ENCODE data around the gene SLC19A3.
"Not testable (repeated sequence)": the region's sequence is repeated elsewhere in the genome, so short reads cannot be mapped to it uniquely, and the experiment has no call there.

SLC19A3 gene

GRCh38 chr2:227717687-227718567 lies at the start of gene SLC19A3:
TSS of gene SLC19A3 (minus strand) at chr2:227718028. CDS start at chr2:227702318, 15,710 bp downstream.
- DNase-seq = no peak

GRCh38 chr2:227766373-227766883 lies 48.6 kb upstream of the SLC19A3 start:
- DNase-seq = peak; percentile 83

GRCh38 chr2:227765788-227766372 lies 48.1 kb upstream of the SLC19A3 start:
- no peak for DNase-seq

- no peak for DNase-seq
Observed at GRCh38 chr2:227761740-227762476, 44.1 kb upstream of the SLC19A3 start.

- no peak for DNase-seq
Observed at GRCh38 chr2:227759411-227760118, 41.7 kb upstream of the SLC19A3 start.

GRCh38 chr2:227756261-227756660 lies 38.4 kb upstream of the SLC19A3 start:
- not testable (repeated sequence) for DNase-seq

- DNase-seq = no peak
Observed at GRCh38 chr2:227748079-227748478, 30.3 kb upstream of the SLC19A3 start.

GRCh38 chr2:227745594-227745993 lies 27.8 kb upstream of the SLC19A3 start, which contains the start of gene SCYGR8:
TSS of gene SCYGR8 (plus strand) at chr2:227745894. CDS start at chr2:227745894, 0 bp downstream.
- no peak for DNase-seq

- peak; percentile 7 for DNase-seq
Observed at GRCh38 chr2:227740705-227741104, 22.9 kb upstream of the SLC19A3 start.

- DNase-seq = no peak
Observed at GRCh38 chr2:227739351-227739750, 21.5 kb upstream of the SLC19A3 start.

GRCh38 chr2:227728035-227728434 lies 10.2 kb upstream of the SLC19A3 start, which contains the start of gene SCYGR7:
TSS of gene SCYGR7 (plus strand) at chr2:227728335. CDS start at chr2:227728335, 0 bp downstream.
- no peak for DNase-seq

GRCh38 chr2:227724394-227725039 lies 6.7 kb upstream of the SLC19A3 start, which contains the start of gene SCYGR6:
TSS of gene SCYGR6 (minus strand) at chr2:227724757. CDS start at chr2:227724757, 0 bp downstream.
- no peak for DNase-seq

- not testable (repeated sequence) for DNase-seq
Observed at GRCh38 chr2:227722821-227723220, 5.0 kb upstream of the SLC19A3 start.

GRCh38 chr2:227720680-227721079 lies 2.9 kb upstream of the SLC19A3 start:
- no peak for DNase-seq

GRCh38 chr2:227719641-227720040 lies 1.8 kb upstream of the SLC19A3 start:
- DNase-seq = no peak

- no peak for DNase-seq
Observed at GRCh38 chr2:227716501-227716900, 1.3 kb downstream of the SLC19A3 start.

GRCh38 chr2:227713291-227713690 lies 4.5 kb downstream of the SLC19A3 start:
- DNase-seq = no peak

- no peak for DNase-seq
Observed at GRCh38 chr2:227710986-227711385, 6.8 kb downstream of the SLC19A3 start.

- DNase-seq = no peak
Observed at GRCh38 chr2:227707390-227707789, 10.4 kb downstream of the SLC19A3 start.

- no peak for DNase-seq
Observed at GRCh38 chr2:227706859-227707258, 11.0 kb downstream of the SLC19A3 start.

GRCh38 chr2:227703961-227704360 lies 13.9 kb downstream of the SLC19A3 start:
- DNase-seq = no peak

- DNase-seq = no peak
Observed at GRCh38 chr2:227703280-227703732, 14.5 kb downstream of the SLC19A3 start.
